GM21825 (cell line): ENCODE data around the gene SP6.

ENCODE experiments used
- ATAC-seq: cut with Tn5 transposase; IDR thresholded peaks from one replicate; pipeline ENCODE4 v1.9.1; 2021; ENCODE audit warnings: mild to moderate bottlenecking, moderate library complexity; ENCODE audit not compliant: unreplicated experiment

The SP6 gene

GRCh38 chr17:47838636-47839035 is 12.3 kb downstream of the SP6 start:
- ATAC-seq: no peak

GRCh38 chr17:47837401-47838039 is 13.4 kb downstream of the SP6 start:
- no peak for ATAC-seq

GRCh38 chr17:47836601-47837000 is 14.4 kb downstream of the SP6 start:
- ATAC-seq: no peak

GRCh38 chr17:47834756-47835155 is 16.2 kb downstream of the SP6 start:
- no peak for ATAC-seq

- no peak for ATAC-seq
Observed at GRCh38 chr17:47831934-47832327, 19.0 kb downstream of the SP6 start.

- peak; percentile 76 for ATAC-seq
Observed at GRCh38 chr17:47831003-47831933, 19.7 kb downstream of the SP6 start, which contains the start of the genes LRRC46 and MRPL10. Gene LRRC46, plus strand, starts transcription at chr17:47831670. Its CDS starts 320 bp downstream, at chr17:47831990. Gene MRPL10, minus strand, starts transcription at chr17:47831541. Its CDS starts 30 bp downstream, at chr17:47831511.

GRCh38 chr17:47830396-47831002 is 20.5 kb downstream of the SP6 start:
- ATAC-seq: no peak

GRCh38 chr17:47829870-47830269 is 21.1 kb downstream of the SP6 start:
- ATAC-seq: no peak

GRCh38 chr17:47823519-47823918 is 27.4 kb downstream of the SP6 start:
- ATAC-seq: no peak

GRCh38 chr17:47822785-47823184 is 28.2 kb downstream of the SP6 start:
- no peak for ATAC-seq

GRCh38 chr17:47821424-47822391 is 29.3 kb downstream of the SP6 start, which contains the start of gene OSBPL7:
Gene OSBPL7, minus strand, starts transcription at chr17:47821794. Its CDS starts 1,516 bp downstream, at chr17:47820278.
- peak; percentile 75 for ATAC-seq

- ATAC-seq: no peak
Observed at GRCh38 chr17:47821031-47821423, 29.9 kb downstream of the SP6 start.

GRCh38 chr17:47820033-47820789 is 30.8 kb downstream of the SP6 start:
- ATAC-seq: no peak

- no peak for ATAC-seq
Observed at GRCh38 chr17:47819475-47819874, 31.5 kb downstream of the SP6 start.

- no peak for ATAC-seq
Observed at GRCh38 chr17:47818002-47818695, 32.8 kb downstream of the SP6 start.

GRCh38 chr17:47816947-47817346 is 34.0 kb downstream of the SP6 start:
- no peak for ATAC-seq

GRCh38 chr17:47816111-47816735 is 34.7 kb downstream of the SP6 start:
- no peak for ATAC-seq

GRCh38 chr17:47815106-47815918 is 35.7 kb downstream of the SP6 start:
- no peak for ATAC-seq
